Lower lobe of right lung (tissue), 2 donors: Measurements from ENCODE around the gene REXO4. TPM values are rescaled to one million over a fixed set of nuclear protein-coding genes. Genes with fewer than 3 reads are reported as not detected.

Experiments
- ATAC-seq, 2 donors: fragments of 200-7000 bp; cut with Tn5 transposase; one replicate each; pipeline ENCODE4 v1.9.1; 2020 to 2022; ENCODE audit warnings: mild to moderate bottlenecking in 2 of 2, moderate library complexity in 2 of 2
- DNase-seq: peaks from one replicate; pipeline ENCODE4 v3.0.0-alpha.2; 2020
- H3K27ac ChIP-seq: fragments of 200-600 bp; one replicate; pipeline ENCODE4 v1.8.0; 2022
- H3K27me3 ChIP-seq: fragments of 200-600 bp; one replicate; pipeline ENCODE4 v1.8.0; 2022; ENCODE audit warnings: low read depth
- H3K36me3 ChIP-seq: fragments of 200-600 bp; one replicate; pipeline ENCODE4 v1.8.0; 2022; ENCODE audit warnings: mild to moderate bottlenecking
- H3K4me1 ChIP-seq: fragments of 200-600 bp; one replicate; pipeline ENCODE4 v1.8.0; 2022
- H3K4me3 ChIP-seq: fragments of 200-600 bp; one replicate; pipeline ENCODE4 v1.8.0; 2022; ENCODE audit warnings: mild to moderate bottlenecking
- H3K9me3 ChIP-seq: fragments of 200-600 bp; one replicate; pipeline ENCODE4 v1.8.0; 2022
- intact Hi-C: fragments of 100-400 bp; cut with DNase I; formaldehyde crosslinking; loops from one replicate; pipeline ENCODE4 v1.11.0; 2022
- total RNA-seq: library from RNA; stranded (reverse); fragmentation: NEBNext Ultra II Directional; extraction: Animal tissue kit (Norgen Biotek cat#: 25700); gene quantifications from one replicate; pipeline ENCODE4 v1.2.1, GENCODE V29; 2021
- TF ChIP-seq, protein P1 (sequence below): fragments of 200-600 bp; IDR thresholded peaks from one replicate; pipeline ENCODE4 v1.8.0; 2022; ENCODE audit warnings: antibody characterized with exemption, mild to moderate bottlenecking
- donor health status: DM: no; HTN: yes; CAD: no; lungs with severe emphysema.

Gene REXO4
- total RNA-seq, 1 donor from 2014 or later, result 20.9 TPM

DNA sequence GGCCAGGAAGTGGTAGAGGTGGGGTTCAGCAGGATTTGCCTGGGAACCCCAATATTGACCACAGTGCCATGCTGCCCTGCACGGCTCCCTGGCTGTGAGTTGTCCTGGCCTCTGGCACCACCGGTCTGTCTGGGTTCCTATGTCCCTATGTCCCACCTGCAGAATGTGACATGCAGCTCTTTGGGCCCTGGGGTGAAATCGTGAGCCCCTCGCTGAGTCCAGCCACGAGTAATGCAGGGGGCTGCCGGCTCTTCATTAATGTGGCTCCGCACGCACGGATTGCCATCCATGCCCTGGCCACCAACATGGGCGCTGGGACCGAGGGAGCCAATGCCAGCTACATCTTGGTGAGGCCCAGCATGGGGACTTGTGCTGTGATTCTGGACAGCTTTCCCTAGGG lies 39.9 kb upstream of the REXO4 start:
- H3K36me3 ChIP-seq, result no peaks in the 10 kb centered on the region
- H3K4me1 ChIP-seq, result peaks cover 16% of the 10 kb centered on the region
- no peak overlapping the region for H3K4me3 ChIP-seq
- no peaks in the 10 kb centered on the region for H3K27me3 ChIP-seq
- DNase-seq (no peak), ATAC-seq (no peak)
- no peak overlapping the region for H3K27ac ChIP-seq
- H3K9me3 ChIP-seq, result no peaks in the 10 kb centered on the region
- TF ChIP-seq, protein P1, sequence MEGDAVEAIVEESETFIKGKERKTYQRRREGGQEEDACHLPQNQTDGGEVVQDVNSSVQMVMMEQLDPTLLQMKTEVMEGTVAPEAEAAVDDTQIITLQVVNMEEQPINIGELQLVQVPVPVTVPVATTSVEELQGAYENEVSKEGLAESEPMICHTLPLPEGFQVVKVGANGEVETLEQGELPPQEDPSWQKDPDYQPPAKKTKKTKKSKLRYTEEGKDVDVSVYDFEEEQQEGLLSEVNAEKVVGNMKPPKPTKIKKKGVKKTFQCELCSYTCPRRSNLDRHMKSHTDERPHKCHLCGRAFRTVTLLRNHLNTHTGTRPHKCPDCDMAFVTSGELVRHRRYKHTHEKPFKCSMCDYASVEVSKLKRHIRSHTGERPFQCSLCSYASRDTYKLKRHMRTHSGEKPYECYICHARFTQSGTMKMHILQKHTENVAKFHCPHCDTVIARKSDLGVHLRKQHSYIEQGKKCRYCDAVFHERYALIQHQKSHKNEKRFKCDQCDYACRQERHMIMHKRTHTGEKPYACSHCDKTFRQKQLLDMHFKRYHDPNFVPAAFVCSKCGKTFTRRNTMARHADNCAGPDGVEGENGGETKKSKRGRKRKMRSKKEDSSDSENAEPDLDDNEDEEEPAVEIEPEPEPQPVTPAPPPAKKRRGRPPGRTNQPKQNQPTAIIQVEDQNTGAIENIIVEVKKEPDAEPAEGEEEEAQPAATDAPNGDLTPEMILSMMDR, result no peak
- intact Hi-C loops, result no loop called here

DNA sequence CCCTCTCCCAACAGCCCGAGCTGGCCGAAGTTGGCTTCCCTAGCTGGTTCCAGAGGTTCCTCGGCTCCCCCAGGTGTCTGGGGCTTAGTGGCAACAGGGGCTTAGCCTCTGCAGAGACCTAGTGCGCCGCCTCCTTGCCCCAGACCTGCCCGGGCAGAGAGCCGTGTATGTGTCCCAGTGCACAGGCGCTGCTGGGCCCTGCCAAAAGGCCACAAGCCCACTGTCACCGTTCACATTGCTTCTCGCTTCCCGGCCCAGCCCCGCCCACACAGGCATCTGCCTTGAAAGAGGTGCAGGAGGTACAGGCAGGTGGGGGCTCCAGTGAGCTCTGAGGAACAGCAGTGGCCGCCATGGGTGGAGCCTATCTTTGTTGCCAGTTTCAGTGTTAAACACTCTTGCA lies 39.4 kb upstream of the REXO4 start:
- H3K27me3 ChIP-seq, result no peaks in the 10 kb centered on the region
- no peak for ATAC-seq
- intact Hi-C loops, result no loop called here
- DNase-seq, result no peak
- TF ChIP-seq, protein P1, result no peak
- peaks cover 16% of the 10 kb centered on the region for H3K4me1 ChIP-seq
- H3K9me3 ChIP-seq, result no peaks in the 10 kb centered on the region
- no peaks in the 10 kb centered on the region for H3K36me3 ChIP-seq
- H3K4me3 ChIP-seq, result no peak overlapping the region
- H3K27ac ChIP-seq, result no peak overlapping the region

DNA sequence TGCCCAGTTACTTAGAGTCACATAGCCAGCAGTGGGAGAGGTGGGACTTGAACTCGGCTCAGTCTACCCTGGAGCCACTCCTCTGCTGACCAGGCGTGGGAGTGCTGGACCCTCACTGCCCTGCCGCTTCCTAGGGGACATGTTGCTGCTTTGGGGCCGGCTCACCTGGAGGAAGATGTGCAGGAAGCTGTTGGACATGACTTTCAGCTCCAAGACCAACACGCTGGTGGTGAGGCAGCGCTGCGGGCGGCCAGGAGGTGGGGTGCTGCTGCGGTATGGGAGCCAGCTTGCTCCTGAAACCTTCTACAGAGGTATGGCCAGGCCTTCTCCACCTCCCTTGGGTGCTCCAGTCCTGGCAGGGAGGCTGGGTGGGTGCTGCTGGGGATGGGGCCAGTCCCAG lies 38.6 kb upstream of the REXO4 start:
- DNase-seq, result no peak
- Histone ChIP-seq H3K4me3 (no peak overlapping the region), H3K4me1 (peaks cover 16% of the 10 kb centered on the region), H3K27me3 (no peaks in the 10 kb centered on the region), H3K27ac (no peak overlapping the region), H3K36me3 (no peaks in the 10 kb centered on the region), H3K9me3 (no peaks in the 10 kb centered on the region)
- intact Hi-C loops, result no loop called here
- TF ChIP-seq, protein P1, result no peak
- ATAC-seq, result no peak

DNA sequence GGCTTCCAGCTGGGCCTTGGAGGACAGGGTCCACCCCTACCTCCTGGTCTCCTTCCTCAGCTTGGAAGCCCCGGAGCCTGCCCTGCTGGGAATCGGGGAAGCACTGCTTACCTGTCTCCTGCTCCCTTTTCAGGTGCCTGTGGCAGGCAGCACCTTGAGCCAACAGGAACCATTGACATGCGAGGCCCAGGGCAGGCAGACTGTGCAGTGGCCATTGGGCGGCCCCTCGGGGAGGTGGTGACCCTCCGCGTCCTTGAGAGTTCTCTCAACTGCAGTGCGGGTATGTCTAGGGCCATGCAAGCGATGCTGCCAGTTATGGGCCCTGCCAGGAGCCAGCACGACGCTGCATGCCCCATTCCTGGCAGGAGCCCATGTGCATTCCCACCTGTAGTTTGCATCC lies 38.1 kb upstream of the REXO4 start:
- ATAC-seq, result no peak

DNA sequence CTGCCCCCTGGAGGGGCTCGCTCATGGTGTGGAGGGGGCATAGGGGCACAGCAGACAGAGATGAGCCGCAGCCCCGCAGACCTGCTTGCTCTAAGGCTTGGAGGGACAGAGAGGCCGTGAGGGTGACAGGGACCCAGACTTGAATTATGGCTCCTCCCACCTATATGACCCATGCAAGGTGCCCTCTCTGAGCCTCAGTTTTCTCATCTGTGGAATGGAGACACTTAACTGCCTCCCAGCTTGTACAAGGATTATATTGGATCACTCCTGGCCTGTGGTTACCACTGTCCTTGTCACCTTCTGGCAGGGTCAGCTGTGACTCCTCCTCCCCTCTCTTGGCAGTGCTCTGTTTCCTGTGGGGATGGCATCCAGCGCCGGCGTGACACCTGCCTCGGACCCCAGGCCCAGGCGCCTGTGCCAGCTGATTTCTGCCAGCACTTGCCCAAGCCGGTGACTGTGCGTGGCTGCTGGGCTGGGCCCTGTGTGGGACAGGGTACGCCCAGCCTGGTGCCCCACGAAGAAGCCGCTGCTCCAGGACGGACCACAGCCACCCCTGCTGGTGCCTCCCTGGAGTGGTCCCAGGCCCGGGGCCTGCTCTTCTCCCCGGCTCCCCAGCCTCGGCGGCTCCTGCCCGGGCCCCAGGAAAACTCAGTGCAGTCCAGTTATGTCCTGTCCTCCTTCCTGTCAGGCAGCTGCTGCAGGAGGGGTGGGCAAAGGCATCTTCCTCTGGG lies 37.3 kb upstream of the REXO4 start:
- DNase-seq, result no peak
- H3K4me3 ChIP-seq, result no peak overlapping the region
- no peak overlapping the region for H3K27ac ChIP-seq
- no peak for ATAC-seq
- TF ChIP-seq, protein P1, result no peak
- intact Hi-C loops, result no loop called here
- no peaks in the 10 kb centered on the region for H3K36me3 ChIP-seq
- no peaks in the 10 kb centered on the region for H3K27me3 ChIP-seq
- peaks cover 8% of the 10 kb centered on the region for H3K4me1 ChIP-seq
- H3K9me3 ChIP-seq, result no peaks in the 10 kb centered on the region

More for the DNA sequence above, 38.1 kb upstream of the REXO4 start:
- Histone ChIP-seq H3K9me3 (no peaks in the 10 kb centered on the region), H3K4me1 (peaks cover 14% of the 10 kb centered on the region), H3K27me3 (no peaks in the 10 kb centered on the region), H3K27ac (no peak overlapping the region), H3K4me3 (no peak overlapping the region), H3K36me3 (no peaks in the 10 kb centered on the region)
- TF ChIP-seq, protein P1, result no peak
- intact Hi-C loops, result no loop called here
- DNase-seq, result no peak
